ENCODE measurements around the gene NUP37. TPM values are rescaled to one million over a fixed set of nuclear protein-coding genes. Genes with fewer than 3 reads are reported as not detected.
A peak's percentile ranks its signal among the peaks of the same experiment; 100 is the strongest.

NUP37 gene
- total RNA-seq, 1 donor from 2014 or later: 44.9 TPM

- Mint-ChIP-seq H3K36me3 (ENCODE audit: low read depth) (no peaks in the 10 kb centered on the region), H3K4me1 (no peaks in the 10 kb centered on the region), H3K9me3 (no peaks in the 10 kb centered on the region), H3K4me3 (no peak overlapping the region), H3K27me3 (ENCODE audit: low read depth) (no peaks in the 10 kb centered on the region), H3K27ac (ENCODE audit: unreplicated experiment) (no peak overlapping the region)
- no peak for TF ChIP-seq CTCF (conservative IDR thresholded peaks at IDR 0.05)
- DNase-seq (ENCODE audit: low read depth, low spot score): no peak
These were observed 90.8 kb downstream of the NUP37 start for GRCh38 chr12:102029141-102029540.

GRCh38 chr12:102026728-102027127 lies 93.2 kb downstream of the NUP37 start:
- TF ChIP-seq CTCF (conservative IDR thresholded peaks at IDR 0.05): peak; percentile 32
- no peaks in the 10 kb centered on the region for H3K27me3 Mint-ChIP-seq (ENCODE audit: low read depth)
- H3K4me1 Mint-ChIP-seq: no peaks in the 10 kb centered on the region
- H3K36me3 Mint-ChIP-seq (ENCODE audit: low read depth): no peaks in the 10 kb centered on the region
- no peak for DNase-seq (ENCODE audit: low read depth, low spot score)
- no peak overlapping the region for H3K4me3 Mint-ChIP-seq
- no peaks in the 10 kb centered on the region for H3K9me3 Mint-ChIP-seq
- no peak overlapping the region for H3K27ac Mint-ChIP-seq (ENCODE audit: unreplicated experiment)

- Mint-ChIP-seq H3K27ac (ENCODE audit: unreplicated experiment) (no peak overlapping the region), H3K27me3 (ENCODE audit: low read depth) (no peaks in the 10 kb centered on the region), H3K36me3 (ENCODE audit: low read depth) (no peaks in the 10 kb centered on the region), H3K4me3 (no peak overlapping the region), H3K4me1 (no peaks in the 10 kb centered on the region), H3K9me3 (no peaks in the 10 kb centered on the region)
- DNase-seq (ENCODE audit: low read depth, low spot score): no peak
- TF ChIP-seq CTCF (conservative IDR thresholded peaks at IDR 0.05): no peak
These were observed 95.1 kb downstream of the NUP37 start for GRCh38 chr12:102024765-102025164.

- Mint-ChIP-seq H3K27me3 (ENCODE audit: low read depth) (no peaks in the 10 kb centered on the region), H3K36me3 (ENCODE audit: low read depth) (no peaks in the 10 kb centered on the region), H3K4me3 (no peak overlapping the region), H3K4me1 (no peaks in the 10 kb centered on the region), H3K27ac (ENCODE audit: unreplicated experiment) (peak overlapping the region; percentile 35), H3K9me3 (no peaks in the 10 kb centered on the region)
- TF ChIP-seq CTCF (conservative IDR thresholded peaks at IDR 0.05): no peak
- DNase-seq (ENCODE audit: low read depth, low spot score): no peak
These were observed 96.5 kb downstream of the NUP37 start for GRCh38 chr12:102023343-102023930.

Other genes starting within 250 kb of the NUP37 start
- 3.4 and 4.7 TPM in 2 replicates for gene DRAM1, start 242.5 kb downstream of the NUP37 start, total RNA-seq
- 19.5 and 22.4 TPM in 2 replicates for gene WASHC3, start 58.1 kb downstream of the NUP37 start, total RNA-seq
- gene PARPBP, start 69 bp upstream of the NUP37 start, total RNA-seq: 30.6 and 31.9 TPM in 2 replicates
- not detected in 2 replicates for gene PMCH, start 77.7 kb upstream of the NUP37 start, total RNA-seq

All from neural crest cell (in vitro differentiated cells).